NCI-H524 (cell line): ENCODE data around the gene CHRNB1.

Experiments used
- DNase-seq, 2 experiments: peaks; one replicate each; lab custom pipeline; 2025; lab: John Stamatoyannopoulos, UW

CHRNB1 gene

GRCh38 chr17:7414837-7415236, 30.0 kb upstream of the CHRNB1 start:
- DNase-seq, result no peak

- DNase-seq, result no peak
These were observed 29.1 kb upstream of the CHRNB1 start for GRCh38 chr17:7415784-7416183.

GRCh38 chr17:7416323-7416722, 28.5 kb upstream of the CHRNB1 start:
- DNase-seq, result no peak

GRCh38 chr17:7417056-7417655, 27.7 kb upstream of the CHRNB1 start:
- DNase-seq, result no peak

GRCh38 chr17:7418472-7419152, 26.2 kb upstream of the CHRNB1 start:
- no peak for DNase-seq

GRCh38 chr17:7419819-7420610, 24.8 kb upstream of the CHRNB1 start, which contains the start of gene SPEM1:
SPEM1 (plus strand) TSS chr17:7420324; CDS start chr17:7420385, 61 bp downstream.
- DNase-seq, result no peak

GRCh38 chr17:7421186-7421585, 23.7 kb upstream of the CHRNB1 start:
- no peak for DNase-seq

- no peak for DNase-seq
These were observed 21.2 kb upstream of the CHRNB1 start for GRCh38 chr17:7423679-7424078.

GRCh38 chr17:7425316-7425715, 19.5 kb upstream of the CHRNB1 start, which contains the start of gene SPEM2:
SPEM2 (plus strand) TSS chr17:7425616; CDS start chr17:7425689, 73 bp downstream.
- DNase-seq, result no peak

GRCh38 chr17:7425756-7426155, 19.1 kb upstream of the CHRNB1 start:
- no peak for DNase-seq

- DNase-seq, result no peak
These were observed 18.5 kb upstream of the CHRNB1 start for GRCh38 chr17:7426203-7426863.

GRCh38 chr17:7426896-7427489, 17.9 kb upstream of the CHRNB1 start:
- no peak for DNase-seq

- no peak for DNase-seq
These were observed 17.3 kb upstream of the CHRNB1 start for GRCh38 chr17:7427549-7427948.

- DNase-seq, result no peak
These were observed 16.3 kb upstream of the CHRNB1 start, which contains the start of gene SPEM3 for GRCh38 chr17:7428557-7428956. SPEM3 (plus strand) TSS chr17:7428857; CDS start chr17:7428903, 46 bp downstream.

- DNase-seq, result no peak
These were observed 15.1 kb upstream of the CHRNB1 start for GRCh38 chr17:7429722-7430121.

- DNase-seq, result no peak
These were observed 13.6 kb upstream of the CHRNB1 start for GRCh38 chr17:7431231-7431630.

GRCh38 chr17:7432296-7432695, 12.6 kb upstream of the CHRNB1 start:
- DNase-seq, result no peak

GRCh38 chr17:7435676-7436555, 8.9 kb upstream of the CHRNB1 start:
- DNase-seq, result no peak

- DNase-seq, result peak in 1 of 2 experiments; percentile 70
These were observed 8.1 kb upstream of the CHRNB1 start for GRCh38 chr17:7436556-7437368.

- no peak for DNase-seq
These were observed 7.4 kb upstream of the CHRNB1 start for GRCh38 chr17:7437369-7437863.
